ENCODE data around the gene ZBTB7C.
A peak's percentile ranks its signal among the peaks of the same experiment; 100 is the strongest.

The ZBTB7C gene

GRCh38 chr18:48408727-48409590, at the start of gene ZBTB7C:
Gene ZBTB7C (minus strand): TSS chr18:48409383.
- Histone ChIP-seq H3K27ac (ENCODE audit: low read length) (no peak within 1 kb of the TSS), H3K4me3 (ENCODE audit: low read depth in 1 of 2, low read length in 2 of 2) (no peak within 1 kb of the TSS), H4K20me1 (ENCODE audit: insufficient read depth, low read length) (no peaks in the 10 kb centered on the region; the same call in 1 of the 2 replicates), H3K36me3 (ENCODE audit: insufficient read depth, low read length) (no peaks in the 10 kb centered on the region), H3K4me2 (ENCODE audit: insufficient read depth, low read length) (no peak within 1 kb of the TSS), H3K9me3 (ENCODE audit: insufficient read depth, low read length, severe bottlenecking) (no peaks in the 10 kb centered on the region), H3K79me2 (ENCODE audit: insufficient read depth, low read length) (no peaks in the 10 kb centered on the region), H3K9ac (ENCODE audit: low read depth, low read length) (no peak within 1 kb of the TSS), H3K4me1 (ENCODE audit: insufficient read depth, low read length) (no peaks in the 10 kb centered on the region), H2AFZ (ENCODE audit: low read depth, low read length) (no peak within 1 kb of the TSS), H3K27me3 (ENCODE audit: insufficient read depth, low read length, poor library complexity) (peaks cover 6% of the 10 kb centered on the region)
- TF ChIP-seq EZH2 (IDR thresholded peaks at IDR 0.05; ENCODE audit: borderline replicate concordance, low read depth, low read length, severe bottlenecking) (no peak), CTCF (IDR thresholded peaks at IDR 0.05; ENCODE audit: borderline replicate concordance, extremely low read depth, low read length, poor library complexity, severe bottlenecking) (no peak)
- DNase-seq, result no peak
- ATAC-seq (ENCODE audit: insufficient read depth, low read depth), result no peak

- Histone ChIP-seq H3K27ac (ENCODE audit: low read length) (no peak overlapping the region), H3K27me3 (ENCODE audit: insufficient read depth, low read length, poor library complexity) (peaks cover 40% of the 10 kb centered on the region), H4K20me1 (ENCODE audit: insufficient read depth, low read length) (peaks cover 21% of the 10 kb centered on the region), H3K79me2 (ENCODE audit: insufficient read depth, low read length) (no peaks in the 10 kb centered on the region), H3K9me3 (ENCODE audit: insufficient read depth, low read length, severe bottlenecking) (no peaks in the 10 kb centered on the region), H3K4me2 (ENCODE audit: insufficient read depth, low read length) (no peak overlapping the region), H3K4me1 (ENCODE audit: insufficient read depth, low read length) (peaks cover 11% of the 10 kb centered on the region), H2AFZ (ENCODE audit: low read depth, low read length) (no peak overlapping the region), H3K36me3 (ENCODE audit: insufficient read depth, low read length) (no peaks in the 10 kb centered on the region), H3K9ac (ENCODE audit: low read depth, low read length) (no peak overlapping the region), H3K4me3 (ENCODE audit: low read depth in 1 of 2, low read length in 2 of 2) (no peak overlapping the region)
- TF ChIP-seq EZH2 (IDR thresholded peaks at IDR 0.05; ENCODE audit: borderline replicate concordance, low read depth, low read length, severe bottlenecking) (no peak), CTCF (IDR thresholded peaks at IDR 0.05; ENCODE audit: borderline replicate concordance, extremely low read depth, low read length, poor library complexity, severe bottlenecking) (no peak)
- ATAC-seq (ENCODE audit: insufficient read depth, low read depth) (no peak), DNase-seq (no peak)
Measured at GRCh38 chr18:48456838-48457237, 47.7 kb upstream of the ZBTB7C start.

GRCh38 chr18:48455555-48456478, 46.6 kb upstream of the ZBTB7C start:
- H3K79me2 ChIP-seq (ENCODE audit: insufficient read depth, low read length), result no peaks in the 10 kb centered on the region
- no peak overlapping the region for H3K4me2 ChIP-seq (ENCODE audit: insufficient read depth, low read length)
- H3K36me3 ChIP-seq (ENCODE audit: insufficient read depth, low read length), result no peaks in the 10 kb centered on the region
- H3K27me3 ChIP-seq (ENCODE audit: insufficient read depth, low read length, poor library complexity), result peaks cover 30% of the 10 kb centered on the region
- no peak overlapping the region for H3K9ac ChIP-seq (ENCODE audit: low read depth, low read length)
- DNase-seq (peak; percentile 79), ATAC-seq (ENCODE audit: insufficient read depth, low read depth) (peak; percentile 94)
- H2AFZ ChIP-seq (ENCODE audit: low read depth, low read length), result no peak overlapping the region
- peaks cover 11% of the 10 kb centered on the region for H3K4me1 ChIP-seq (ENCODE audit: insufficient read depth, low read length)
- no peaks in the 10 kb centered on the region for H3K9me3 ChIP-seq (ENCODE audit: insufficient read depth, low read length, severe bottlenecking)
- TF ChIP-seq EZH2 (IDR thresholded peaks at IDR 0.05; ENCODE audit: borderline replicate concordance, low read depth, low read length, severe bottlenecking) (no peak), CTCF (IDR thresholded peaks at IDR 0.05; ENCODE audit: borderline replicate concordance, extremely low read depth, low read length, poor library complexity, severe bottlenecking) (no peak)
- H3K27ac ChIP-seq (ENCODE audit: low read length), result no peak overlapping the region
- H3K4me3 ChIP-seq (ENCODE audit: low read depth in 1 of 2, low read length in 2 of 2), result no peak overlapping the region
- peaks cover 21% of the 10 kb centered on the region for H4K20me1 ChIP-seq (ENCODE audit: insufficient read depth, low read length)
